Upper lobe of left lung (tissue), 6 donors: ENCODE measurements around the gene CD44. TPM values are rescaled to one million over a fixed set of nuclear protein-coding genes. Genes with fewer than 3 reads are reported as not detected.

Source experiments
- ATAC-seq, 2 donors: fragments of 200-7000 bp; cut with Tn5 transposase; one replicate each; pipeline ENCODE4 v1.9.1; 2022; ENCODE audit warnings: mild to moderate bottlenecking in 2 of 2, moderate library complexity in 2 of 2; ENCODE audit not compliant: low FRiP score in 2 of 2
- DNase-seq, 2 donors: peaks; one replicate each; pipeline ENCODE4 v3.0.0-alpha.2; 2019 to 2020
- H3K27ac ChIP-seq, 4 donors: fragments of 200-600 bp; sonication (generic); one replicate each; pipeline ENCODE4 v1.5.1; 2016 to 2019
- H3K27me3 ChIP-seq, 4 donors: fragments of 200-600 bp; sonication (generic); one replicate each; pipeline ENCODE4 v1.5.1; 2017 to 2019
- H3K36me3 ChIP-seq, 4 donors: fragments of 200-600 bp; sonication (generic); one replicate each; pipeline ENCODE4 v1.5.1; 2016 to 2019
- H3K4me1 ChIP-seq, 4 donors: fragments of 200-600 bp; sonication (generic); one replicate each; pipeline ENCODE4 v1.5.1; 2018 to 2019
- H3K4me3 ChIP-seq, 4 donors: fragments of 200-600 bp; sonication (generic); one replicate each; pipeline ENCODE4 v1.5.1; 2017 to 2019; ENCODE audit warnings: mild to moderate bottlenecking in 2 of 4, moderate library complexity in 1 of 4
- H3K9me3 ChIP-seq, 4 donors: fragments of 200-600 bp; sonication (generic); one replicate each; pipeline ENCODE4 v1.5.1; 2018 to 2019
- CTCF ChIP-seq, 6 experiments: fragments of 450-650 bp in 4 of 6; fragments of 200-600 bp in 2 of 6; sonication (generic) in 2 of 6; IDR thresholded peaks; one replicate each; pipeline ENCODE4 v1.5.1; 2016 to 2019; ENCODE audit warnings: antibody characterized with exemption in 6 of 6
- EP300 ChIP-seq, 4 donors: sonication (generic); formaldehyde crosslinking; IDR thresholded peaks; one replicate each; pipeline ENCODE4 v1.5.1; 2017; ENCODE audit warnings: antibody characterized with exemption in 4 of 4, control low read depth in 2 of 4
- POLR2A ChIP-seq, 4 donors: fragments of 450-650 bp; IDR thresholded peaks; one replicate each; pipeline ENCODE4 v1.5.1; 2016 to 2017; ENCODE audit warnings: antibody characterized with exemption in 4 of 4, mild to moderate bottlenecking in 2 of 4
- POLR2AphosphoS5 ChIP-seq, 2 donors: sonication (generic); formaldehyde crosslinking; IDR thresholded peaks; one replicate each; pipeline ENCODE4 v1.5.1; 2017; ENCODE audit warnings: antibody characterized with exemption in 2 of 2
- WGBS, 2 donors: methylation state at CpG; one replicate each; pipeline ENCODE4 v1.1.5; 2017 to 2018; 5-methylcytosine and 5-hydroxymethylcytosine counted together
- total RNA-seq, 6 donors: library from RNA; depleted of rRNA in 4 of 6; stranded (reverse); fragments of >200 nt in 4 of 6; gene quantifications; one replicate each; pipeline versions ENCODE4 v1.1.0 to v1.2.1, GENCODE V29; 2016 to 2021
- donor health status: DM: no; HTN: no; CAD: no; lungs with moderate emphysema.
- donor health status: DM: no; HTN: yes; CAD: no; lungs with severe emphysema.

CD44 gene
- total RNA-seq, 6 donors from 2014 or later = 454 to 696 (median 551) TPM

DNA sequence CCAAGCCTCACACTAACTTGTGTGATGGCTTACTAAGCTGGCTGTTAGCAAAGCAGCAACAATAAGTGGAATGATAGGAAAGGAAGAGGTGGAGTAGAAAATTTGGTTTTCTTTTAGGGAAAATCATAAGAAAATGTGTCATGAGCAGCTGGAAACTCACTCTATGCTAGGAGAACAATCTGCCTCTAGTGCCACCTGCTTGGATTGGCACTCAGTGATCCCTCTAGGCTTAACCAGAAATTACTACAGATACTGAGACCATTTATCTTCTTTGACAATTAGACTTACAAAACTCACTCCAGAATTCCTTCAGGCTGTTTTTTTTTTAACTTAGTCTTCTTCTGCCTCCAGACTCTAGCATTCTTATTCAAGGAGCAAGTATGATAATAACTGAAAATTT, 117.3 kb downstream of the CD44 start:
- Histone ChIP-seq H3K4me3 (no peak overlapping the region), H3K27me3 (no peaks in the 10 kb centered on the region), H3K9me3 (no peaks in the 10 kb centered on the region), H3K4me1 (peaks cover 0 to 9% (median 4%) of the 10 kb centered on the region in 4 donors), H3K36me3 (no peaks in the 10 kb centered on the region), H3K27ac (no peak overlapping the region)
- TF ChIP-seq EP300 (IDR thresholded peaks at IDR 0.05) (no peak), POLR2AphosphoS5 (IDR thresholded peaks at IDR 0.05) (no peak), POLR2A (IDR thresholded peaks at IDR 0.05) (no peak), CTCF (IDR thresholded peaks at IDR 0.05) (no peak)
- DNase-seq = no peak
- ATAC-seq = no peak

DNA sequence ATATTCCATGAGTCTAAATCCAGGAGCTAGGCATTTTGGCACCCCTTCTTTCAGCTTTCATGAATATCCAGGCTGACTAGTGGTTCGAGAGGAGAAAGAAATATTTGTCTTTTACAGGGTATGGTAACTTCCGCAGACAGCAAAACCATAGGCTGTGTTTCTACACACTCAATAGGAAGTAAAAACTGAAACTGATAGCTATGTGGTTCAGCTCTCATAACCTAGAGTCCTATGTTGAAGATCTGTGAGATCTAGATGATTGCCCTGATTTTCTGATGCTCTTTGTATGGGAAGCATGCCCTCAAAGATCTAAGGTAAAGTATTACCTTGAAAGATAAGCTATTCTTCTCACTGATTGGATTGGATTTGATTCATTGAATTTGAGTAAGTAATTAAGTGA, 118.3 kb downstream of the CD44 start:
- Histone ChIP-seq H3K36me3 (no peaks in the 10 kb centered on the region), H3K27me3 (no peaks in the 10 kb centered on the region), H3K9me3 (no peaks in the 10 kb centered on the region), H3K27ac (peak overlapping the region in 1 of 4 donors; percentile 41), H3K4me1 (peaks cover 0 to 9% (median 4%) of the 10 kb centered on the region in 4 donors), H3K4me3 (no peak overlapping the region)
- ATAC-seq (peak in 1 of 2 donors; percentile 17), DNase-seq (no peak)
- 24 to 61% methylated on average over 2 of the region's 2 CpGs for WGBS, 2 donors
- no peak for TF ChIP-seq POLR2A (IDR thresholded peaks at IDR 0.05)
- TF ChIP-seq POLR2AphosphoS5 (IDR thresholded peaks at IDR 0.05) = no peak
- no peak for TF ChIP-seq CTCF (IDR thresholded peaks at IDR 0.05)
- TF ChIP-seq EP300 (IDR thresholded peaks at IDR 0.05) = no peak

- Histone ChIP-seq H3K27me3 (no peaks in the 10 kb centered on the region), H3K36me3 (no peaks in the 10 kb centered on the region), H3K4me3 (no peak overlapping the region), H3K27ac (no peak overlapping the region), H3K9me3 (no peaks in the 10 kb centered on the region), H3K4me1 (peaks cover 0 to 9% (median 7%) of the 10 kb centered on the region in 4 donors)
- DNase-seq = no peak
- TF ChIP-seq CTCF (IDR thresholded peaks at IDR 0.05) = no peak
- no peak for ATAC-seq
- 82 to 87% methylated on average over 2 of the region's 2 CpGs for WGBS, 2 donors
These were observed 120.6 kb downstream of the CD44 start for GRCh38 chr11:35259529-35259928.

- Histone ChIP-seq H3K27ac (no peak overlapping the region), H3K27me3 (no peaks in the 10 kb centered on the region), H3K9me3 (no peaks in the 10 kb centered on the region), H3K4me3 (no peak overlapping the region), H3K4me1 (peaks cover 0 to 9% (median 7%) of the 10 kb centered on the region in 4 donors), H3K36me3 (no peaks in the 10 kb centered on the region)
- WGBS, 2 donors = 34 to 48% methylated on average over 10 of the region's 10 CpGs
- ATAC-seq (peak; percentile 56 to 57), DNase-seq (no peak)
- TF ChIP-seq POLR2A (IDR thresholded peaks at IDR 0.05) = no peak
- TF ChIP-seq EP300 (IDR thresholded peaks at IDR 0.05) = no peak
These were observed 121.5 kb downstream of the CD44 start for GRCh38 chr11:35260342-35260985.

- Histone ChIP-seq H3K9me3 (no peaks in the 10 kb centered on the region), H3K27me3 (no peaks in the 10 kb centered on the region), H3K4me3 (no peak overlapping the region), H3K36me3 (no peaks in the 10 kb centered on the region), H3K27ac (no peak overlapping the region), H3K4me1 (peaks cover 0 to 9% (median 7%) of the 10 kb centered on the region in 4 donors)
- ATAC-seq = peak in 1 of 2 donors; percentile 42
- no peak for TF ChIP-seq POLR2A (IDR thresholded peaks at IDR 0.05)
- no peak for TF ChIP-seq EP300 (IDR thresholded peaks at IDR 0.05)
- no peak for TF ChIP-seq POLR2AphosphoS5 (IDR thresholded peaks at IDR 0.05)
- no peak for TF ChIP-seq CTCF (IDR thresholded peaks at IDR 0.05)
- DNase-seq = no peak
- 87 to 88% methylated on average over 1 of the region's 1 CpG for WGBS, 2 donors
These were observed 122.2 kb downstream of the CD44 start for GRCh38 chr11:35261197-35261596.
